ENCODE measurements around the gene ADARB2. TPM values are rescaled to one million over a fixed set of nuclear protein-coding genes. Genes with fewer than 3 reads are reported as not detected.

The ADARB2 gene
- total and polyA plus RNA-seq, 4 donors, result 0.22 to 1.3 (median 0.55) TPM

DNA sequence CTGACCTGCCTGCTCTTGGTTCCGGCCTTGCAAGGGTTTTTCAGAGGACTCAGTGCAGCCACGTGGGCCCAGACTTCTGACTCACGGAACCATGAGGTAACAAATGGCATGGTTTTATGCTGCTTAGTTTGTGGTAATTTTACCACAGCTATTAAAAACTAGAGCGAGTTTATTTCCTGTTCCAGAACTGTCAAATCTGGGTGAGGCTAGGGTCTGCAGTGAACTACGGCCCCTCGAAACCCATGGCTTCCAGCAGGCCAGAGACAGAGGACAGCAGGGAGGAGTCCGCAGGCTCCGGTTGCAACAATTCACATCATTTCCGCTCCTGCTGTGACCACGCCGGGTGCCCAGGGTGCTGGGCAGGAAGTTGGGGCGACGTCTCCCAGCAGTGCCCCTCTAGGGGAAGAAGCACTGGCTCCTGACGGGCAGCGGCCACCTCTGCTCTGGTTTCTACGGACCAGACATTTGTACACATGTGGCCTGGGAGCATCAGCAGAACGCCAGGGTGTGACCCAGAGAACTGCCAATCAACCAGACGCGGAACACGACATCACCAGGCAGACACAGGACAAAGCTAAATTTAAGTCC lies 74.8 kb downstream of the ADARB2 start:
- Histone ChIP-seq H3K9me3 (ENCODE audit: control insufficient read depth in 4 of 4, insufficient read depth in 3 of 4, low read length in 3 of 4) (no peaks in the 10 kb centered on the region), H3K9ac (ENCODE audit: insufficient read depth in 1 of 2, low read length in 2 of 2) (no peak overlapping the region), H3K36me3 (ENCODE audit: control insufficient read depth in 4 of 4, insufficient read depth in 4 of 4, low read length in 4 of 4) (no peaks in the 10 kb centered on the region), H3K27me3 (ENCODE audit: control insufficient read depth in 3 of 3, insufficient read depth in 3 of 3, low read length in 2 of 3) (peaks cover 0 to 8% (median 7%) of the 10 kb centered on the region in 3 donors), H3K4me3 (no peak overlapping the region), H3K4me1 (ENCODE audit: control insufficient read depth in 5 of 5, insufficient read depth in 5 of 5, low read length in 5 of 5) (peaks cover 0 to 2% (median 0%) of the 10 kb centered on the region in 5 donors), H3K27ac (ENCODE audit: low read depth in 1 of 2, low read length in 1 of 2) (no peak overlapping the region)
- DNase-seq (no peak), ATAC-seq (ENCODE audit: insufficient read depth, low FRiP score) (no peak)
- 84 to 87% methylated on average over 20 of the region's 20 CpGs for WGBS, 2 donors
- TF ChIP-seq, protein P1, sequence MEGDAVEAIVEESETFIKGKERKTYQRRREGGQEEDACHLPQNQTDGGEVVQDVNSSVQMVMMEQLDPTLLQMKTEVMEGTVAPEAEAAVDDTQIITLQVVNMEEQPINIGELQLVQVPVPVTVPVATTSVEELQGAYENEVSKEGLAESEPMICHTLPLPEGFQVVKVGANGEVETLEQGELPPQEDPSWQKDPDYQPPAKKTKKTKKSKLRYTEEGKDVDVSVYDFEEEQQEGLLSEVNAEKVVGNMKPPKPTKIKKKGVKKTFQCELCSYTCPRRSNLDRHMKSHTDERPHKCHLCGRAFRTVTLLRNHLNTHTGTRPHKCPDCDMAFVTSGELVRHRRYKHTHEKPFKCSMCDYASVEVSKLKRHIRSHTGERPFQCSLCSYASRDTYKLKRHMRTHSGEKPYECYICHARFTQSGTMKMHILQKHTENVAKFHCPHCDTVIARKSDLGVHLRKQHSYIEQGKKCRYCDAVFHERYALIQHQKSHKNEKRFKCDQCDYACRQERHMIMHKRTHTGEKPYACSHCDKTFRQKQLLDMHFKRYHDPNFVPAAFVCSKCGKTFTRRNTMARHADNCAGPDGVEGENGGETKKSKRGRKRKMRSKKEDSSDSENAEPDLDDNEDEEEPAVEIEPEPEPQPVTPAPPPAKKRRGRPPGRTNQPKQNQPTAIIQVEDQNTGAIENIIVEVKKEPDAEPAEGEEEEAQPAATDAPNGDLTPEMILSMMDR (IDR thresholded peaks at IDR 0.05; ENCODE audit: control extremely low read depth, extremely low read depth), result no peak

DNA sequence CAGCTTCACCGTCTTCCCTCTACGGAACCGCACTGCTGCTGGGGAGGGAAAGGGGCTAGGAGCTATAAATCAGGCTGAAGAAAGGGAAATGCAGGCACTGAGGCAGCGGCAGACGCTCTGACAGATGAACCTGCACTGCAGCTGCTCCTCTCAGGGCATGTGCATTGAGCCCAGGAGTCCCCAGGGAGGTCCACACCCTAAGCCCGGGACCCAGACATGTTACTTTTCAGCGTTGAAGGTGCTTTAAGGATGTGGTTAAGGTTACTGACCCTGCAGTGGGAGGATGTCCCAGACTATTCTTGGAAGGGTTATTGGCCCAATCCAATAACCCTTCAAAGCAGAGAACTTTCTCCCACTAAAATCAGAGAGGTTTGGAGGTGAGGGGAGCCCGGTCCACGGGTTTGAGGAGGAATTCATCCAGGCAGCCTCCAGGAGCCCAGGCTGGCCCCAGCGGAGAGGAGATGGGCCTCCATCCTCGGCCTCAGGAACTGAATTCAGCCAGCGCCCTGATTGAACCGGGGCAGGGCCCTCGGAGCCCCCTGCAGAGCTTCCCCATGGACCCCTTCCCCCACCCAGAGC lies 75.4 kb downstream of the ADARB2 start:
- H3K9me3 ChIP-seq (ENCODE audit: control insufficient read depth in 4 of 4, insufficient read depth in 3 of 4, low read length in 3 of 4), result no peaks in the 10 kb centered on the region
- ATAC-seq (ENCODE audit: insufficient read depth, low FRiP score) (no peak), DNase-seq (no peak)
- H3K4me3 ChIP-seq, result no peak overlapping the region
- H3K27me3 ChIP-seq (ENCODE audit: control insufficient read depth in 3 of 3, insufficient read depth in 3 of 3, low read length in 2 of 3), result peaks cover 0 to 9% (median 7%) of the 10 kb centered on the region in 3 donors
- no peak overlapping the region for H3K9ac ChIP-seq (ENCODE audit: insufficient read depth in 1 of 2, low read length in 2 of 2)
- no peaks in the 10 kb centered on the region for H3K36me3 ChIP-seq (ENCODE audit: control insufficient read depth in 4 of 4, insufficient read depth in 4 of 4, low read length in 4 of 4)
- TF ChIP-seq, protein P1 (IDR thresholded peaks at IDR 0.05; ENCODE audit: control extremely low read depth, extremely low read depth), result no peak
- 68 to 76% methylated on average over 14 of the region's 14 CpGs for WGBS, 2 donors
- H3K27ac ChIP-seq (ENCODE audit: low read depth in 1 of 2, low read length in 1 of 2), result no peak overlapping the region
- peaks cover 0 to 2% (median 0%) of the 10 kb centered on the region in 5 donors for H3K4me1 ChIP-seq (ENCODE audit: control insufficient read depth in 5 of 5, insufficient read depth in 5 of 5, low read length in 5 of 5)

DNA sequence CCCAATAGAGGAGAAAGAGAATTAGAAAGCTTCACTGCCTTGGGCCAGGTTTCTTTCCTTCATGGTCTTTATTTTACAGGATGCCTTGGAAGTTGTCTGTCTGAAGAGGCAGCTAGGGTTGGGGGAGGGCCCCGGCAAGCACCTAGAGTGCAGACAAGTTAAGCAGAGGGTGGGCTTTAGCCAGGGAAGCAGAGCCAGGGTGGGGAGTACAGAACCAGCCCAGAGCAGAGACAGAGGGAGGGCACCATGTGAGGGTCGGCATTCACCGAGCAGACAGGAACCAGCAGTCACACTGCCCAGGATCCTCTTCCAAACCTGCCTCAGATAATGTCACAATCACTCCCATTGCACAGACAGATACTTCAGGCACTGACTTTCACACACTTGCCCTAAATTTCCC lies 75.9 kb downstream of the ADARB2 start:
- H3K4me1 ChIP-seq (ENCODE audit: control insufficient read depth in 5 of 5, insufficient read depth in 5 of 5, low read length in 5 of 5), result peaks cover 0 to 2% (median 0%) of the 10 kb centered on the region in 5 donors
- WGBS, 2 donors, result 88 to 90% methylated on average over 3 of the region's 3 CpGs
- H3K9me3 ChIP-seq (ENCODE audit: control insufficient read depth in 4 of 4, insufficient read depth in 3 of 4, low read length in 3 of 4), result no peaks in the 10 kb centered on the region
- H3K9ac ChIP-seq (ENCODE audit: insufficient read depth in 1 of 2, low read length in 2 of 2), result no peak overlapping the region
- no peaks in the 10 kb centered on the region for H3K36me3 ChIP-seq (ENCODE audit: control insufficient read depth in 4 of 4, insufficient read depth in 4 of 4, low read length in 4 of 4)
- ATAC-seq (ENCODE audit: insufficient read depth, low FRiP score) (no peak), DNase-seq (no peak)
- no peak overlapping the region for H3K27ac ChIP-seq (ENCODE audit: low read depth in 1 of 2, low read length in 1 of 2)
- TF ChIP-seq, protein P1 (IDR thresholded peaks at IDR 0.05; ENCODE audit: control extremely low read depth, extremely low read depth), result no peak
- H3K4me3 ChIP-seq, result no peak overlapping the region
- peaks cover 0 to 9% (median 7%) of the 10 kb centered on the region in 3 donors for H3K27me3 ChIP-seq (ENCODE audit: control insufficient read depth in 3 of 3, insufficient read depth in 3 of 3, low read length in 2 of 3)
